RPMI8226 (cell line): ENCODE results near the gene SMIM8.

Experiments used
- DNase-seq: peaks from one replicate; pipeline ENCODE4 v3.0.0-alpha.2; 2015

Gene SMIM8

GRCh38 chr6:87336367-87336766, 14.0 kb downstream of the SMIM8 start:
- no peak for DNase-seq

- DNase-seq = no peak
Observed at GRCh38 chr6:87340230-87340629, 17.8 kb downstream of the SMIM8 start.

- DNase-seq = no peak
Observed at GRCh38 chr6:87341158-87341557, 18.8 kb downstream of the SMIM8 start.

GRCh38 chr6:87341899-87342298, 19.5 kb downstream of the SMIM8 start:
- DNase-seq = no peak

GRCh38 chr6:87342829-87343228, 20.4 kb downstream of the SMIM8 start:
- DNase-seq = no peak

GRCh38 chr6:87344731-87345130, 22.3 kb downstream of the SMIM8 start, which contains the start of gene C6orf163:
Gene C6orf163 (plus strand): TSS chr6:87344813. CDS start chr6:87345100, 287 bp downstream.
- DNase-seq = no peak

GRCh38 chr6:87346700-87347099, 24.3 kb downstream of the SMIM8 start:
- no peak for DNase-seq

- DNase-seq = no peak
Observed at GRCh38 chr6:87349896-87350295, 27.5 kb downstream of the SMIM8 start.

GRCh38 chr6:87350516-87350915, 28.1 kb downstream of the SMIM8 start:
- no peak for DNase-seq

GRCh38 chr6:87351583-87351982, 29.2 kb downstream of the SMIM8 start:
- no peak for DNase-seq

GRCh38 chr6:87356181-87356580, 33.8 kb downstream of the SMIM8 start:
- DNase-seq = no peak

GRCh38 chr6:87357479-87358196, 35.2 kb downstream of the SMIM8 start:
- DNase-seq = no peak

GRCh38 chr6:87364602-87365252, 42.3 kb downstream of the SMIM8 start:
- DNase-seq = no peak

- no peak for DNase-seq
Observed at GRCh38 chr6:87366072-87366827, 43.9 kb downstream of the SMIM8 start.

GRCh38 chr6:87366899-87367298, 44.5 kb downstream of the SMIM8 start:
- no peak for DNase-seq

- no peak for DNase-seq
Observed at GRCh38 chr6:87373377-87373776, 51.0 kb downstream of the SMIM8 start.

- no peak for DNase-seq
Observed at GRCh38 chr6:87375315-87375714, 52.9 kb downstream of the SMIM8 start.

- DNase-seq = no peak
Observed at GRCh38 chr6:87376643-87377042, 54.3 kb downstream of the SMIM8 start.

GRCh38 chr6:87378947-87379346, 56.6 kb downstream of the SMIM8 start:
- no peak for DNase-seq

GRCh38 chr6:87382861-87383260, 60.5 kb downstream of the SMIM8 start:
- no peak for DNase-seq

GRCh38 chr6:87384038-87384437, 61.6 kb downstream of the SMIM8 start:
- no peak for DNase-seq

GRCh38 chr6:87384449-87384848, 62.1 kb downstream of the SMIM8 start:
- DNase-seq = no peak

GRCh38 chr6:87391334-87391733, 68.9 kb downstream of the SMIM8 start:
- DNase-seq = peak; percentile 29
